NB4 (cell line): ENCODE measurements around the gene HMGCLL1.

Source experiments
- POLR2A ChIP-seq: IDR thresholded peaks from 2 replicates; pipeline ENCODE4 v1.6.1; 2011; ENCODE audit warnings: mild to moderate bottlenecking; ENCODE audit not compliant: insufficient read length; ENCODE audit errors: extremely low read depth
- TF ChIP-seq, protein P1 (sequence below): IDR thresholded peaks from one replicate; pipeline ENCODE4 v1.5.1; 2012; ENCODE audit warnings: low read depth, low read length

DNA sequence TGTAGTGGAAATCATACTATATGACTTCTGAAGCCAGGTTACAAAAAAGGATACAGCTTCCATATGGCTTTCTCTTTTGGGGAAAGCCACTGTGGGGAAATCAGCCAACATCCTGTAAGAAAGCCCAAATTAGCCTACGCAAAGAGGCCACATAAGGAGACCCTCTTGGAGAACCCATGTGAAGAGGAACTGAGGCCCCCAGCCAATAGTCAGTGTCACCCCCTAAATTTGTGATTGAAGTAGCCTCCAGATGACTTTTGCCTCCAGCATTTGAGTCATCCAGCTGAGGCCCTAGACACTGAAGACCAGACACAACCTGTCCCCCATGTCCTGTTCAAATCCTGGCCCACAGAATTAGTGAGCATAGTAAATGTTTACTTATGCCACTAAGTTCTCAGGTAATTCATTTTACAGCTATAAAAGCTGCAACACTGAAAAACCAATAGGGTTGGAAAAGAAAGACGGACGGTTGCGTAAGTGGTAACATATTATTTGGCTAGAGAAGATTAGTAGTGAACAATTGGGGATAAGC is 60.4 kb downstream of the HMGCLL1 start:
- no peak for TF ChIP-seq POLR2A
- TF ChIP-seq, protein P1, sequence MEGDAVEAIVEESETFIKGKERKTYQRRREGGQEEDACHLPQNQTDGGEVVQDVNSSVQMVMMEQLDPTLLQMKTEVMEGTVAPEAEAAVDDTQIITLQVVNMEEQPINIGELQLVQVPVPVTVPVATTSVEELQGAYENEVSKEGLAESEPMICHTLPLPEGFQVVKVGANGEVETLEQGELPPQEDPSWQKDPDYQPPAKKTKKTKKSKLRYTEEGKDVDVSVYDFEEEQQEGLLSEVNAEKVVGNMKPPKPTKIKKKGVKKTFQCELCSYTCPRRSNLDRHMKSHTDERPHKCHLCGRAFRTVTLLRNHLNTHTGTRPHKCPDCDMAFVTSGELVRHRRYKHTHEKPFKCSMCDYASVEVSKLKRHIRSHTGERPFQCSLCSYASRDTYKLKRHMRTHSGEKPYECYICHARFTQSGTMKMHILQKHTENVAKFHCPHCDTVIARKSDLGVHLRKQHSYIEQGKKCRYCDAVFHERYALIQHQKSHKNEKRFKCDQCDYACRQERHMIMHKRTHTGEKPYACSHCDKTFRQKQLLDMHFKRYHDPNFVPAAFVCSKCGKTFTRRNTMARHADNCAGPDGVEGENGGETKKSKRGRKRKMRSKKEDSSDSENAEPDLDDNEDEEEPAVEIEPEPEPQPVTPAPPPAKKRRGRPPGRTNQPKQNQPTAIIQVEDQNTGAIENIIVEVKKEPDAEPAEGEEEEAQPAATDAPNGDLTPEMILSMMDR = no peak
